H1 (cell line): ENCODE measurements around the gene CWF19L1. TPM values are rescaled to one million over a fixed set of nuclear protein-coding genes. Genes with fewer than 3 reads are reported as not detected.
A peak's percentile ranks its signal among the peaks of the same experiment; 100 is the strongest.

Source experiments
- CTCF ChIA-PET: fragments of 300-600 bp; sonication (Branson Sonifier 250); formaldehyde crosslinking; loops from one replicate; lab custom pipeline; 2021; ENCODE audit not compliant: partially characterized antibody; lab: Charles Lee
- POLR2A ChIA-PET: fragments of 300-600 bp; sonication (Branson Sonifier 250); formaldehyde crosslinking; loops from one replicate; lab custom pipeline; 2021; ENCODE audit warnings: inconsistent platforms; ENCODE audit not compliant: partially characterized antibody; lab: Charles Lee
- DNase-seq, 2 experiments: peaks; one replicate each; pipeline versions ENCODE4 v3.0.0 to v3.0.0-alpha.2; 2010 to 2022; ENCODE audit warnings: low spot score in 2 of 2, low read depth in 1 of 2, mixed read lengths in 1 of 2
- FAIRE-seq: peaks from 2 replicates; lab custom pipeline; 2011; peaks lifted over from hg19 to GRCh38; lab: Jason Lieb, UNC
- H2AFZ ChIP-seq: 2 replicates; pipeline ENCODE4 v1.8.1; 2012; ENCODE audit warnings: low read length, inconsistent platforms
- H2AK5ac ChIP-seq: 2 replicates; pipeline ENCODE4 v1.6.1; 2013; ENCODE audit warnings: low read depth, low read length
- H2BK120ac ChIP-seq: replicated peaks from 2 replicates; pipeline ENCODE3; 2013; ENCODE audit warnings: low read depth, low read length, inconsistent platforms
- H2BK12ac ChIP-seq: 2 replicates; pipeline ENCODE4 v1.6.1; 2013; ENCODE audit warnings: low read depth, low read length
- H2BK15ac ChIP-seq: 2 replicates; pipeline ENCODE4 v1.6.1; 2013; ENCODE audit warnings: low read length
- H2BK20ac ChIP-seq: 2 replicates; pipeline ENCODE4 v1.6.1; 2013; ENCODE audit warnings: low read length
- H2BK5ac ChIP-seq: 2 replicates; pipeline ENCODE4 v1.6.1; 2013; ENCODE audit warnings: low read depth, low read length
- H3K14ac ChIP-seq: 2 replicates; pipeline ENCODE4 v1.6.1; 2013; ENCODE audit warnings: inconsistent platforms; ENCODE audit not compliant: insufficient read length
- H3K18ac ChIP-seq: 2 replicates; pipeline ENCODE4 v1.6.1; 2013; ENCODE audit warnings: low read length; ENCODE audit errors: extremely low read depth
- H3K23ac ChIP-seq: 2 replicates; pipeline ENCODE4 v1.6.1; 2013; ENCODE audit warnings: inconsistent platforms; ENCODE audit not compliant: insufficient read length
- H3K23me2 ChIP-seq: 2 replicates; pipeline ENCODE4 v1.6.1; 2013; ENCODE audit warnings: low read depth, low read length
- H3K27ac ChIP-seq: 2 replicates; pipeline ENCODE4 v1.6.1; 2011; ENCODE audit warnings: low read depth, low read length, inconsistent platforms
- H3K27me3 ChIP-seq, 4 experiments: replicated peaks in 1 of 4; 1 replicate in 1 of 4; 2 replicates in 3 of 4; pipeline versions ENCODE4 v1.6.1 to v1.8.1; 2011 to 2013; ENCODE audit warnings: low read length in 3 of 4, mild to moderate bottlenecking in 3 of 4, inconsistent platforms in 2 of 4, mixed read lengths in 2 of 4, moderate library complexity in 1 of 4; ENCODE audit not compliant: control insufficient read depth in 3 of 4, insufficient read depth in 3 of 4; ENCODE audit errors: extremely low read depth in 1 of 4
- H3K36me3 ChIP-seq, 4 experiments: 2 replicates each; pipeline versions ENCODE4 v1.6.1 to v1.8.1; 2011 to 2013; ENCODE audit warnings: mild to moderate bottlenecking in 4 of 4, low read length in 3 of 4, moderate library complexity in 2 of 4, control low read depth in 1 of 4, inconsistent platforms in 1 of 4; ENCODE audit not compliant: insufficient read depth in 4 of 4, control insufficient read depth in 2 of 4
- H3K4ac ChIP-seq: replicated peaks from 2 replicates; pipeline ENCODE3; 2013; ENCODE audit warnings: low read length, low read depth, mixed read lengths, inconsistent platforms; ENCODE audit not compliant: insufficient read length
- H3K4me1 ChIP-seq, 4 experiments: replicated peaks in 1 of 4; 1 replicate in 1 of 4; 2 replicates in 3 of 4; pipeline versions ENCODE4 v1.6.1 to v1.8.1; 2011 to 2013; ENCODE audit warnings: low read length in 3 of 4, inconsistent platforms in 2 of 4, mixed read lengths in 1 of 4; ENCODE audit not compliant: insufficient read depth in 4 of 4, control insufficient read depth in 3 of 4
- H3K4me2 ChIP-seq, 2 experiments: 2 replicates each; pipeline versions ENCODE4 v1.6.1 to v1.8.1; 2011 to 2013; ENCODE audit warnings: low read depth in 2 of 2, low read length in 2 of 2, control low read depth in 1 of 2, inconsistent platforms in 1 of 2, mild to moderate bottlenecking in 1 of 2; ENCODE audit not compliant: insufficient read depth in 1 of 2
- H3K4me3 ChIP-seq, 4 experiments: fragments of 200-600, 300-600 bp in 1 of 4; sonication (generic), shearing (Covaris generic), sonication (Bioruptor Twin) in 1 of 4; 2 replicates each; pipeline versions ENCODE4 v1.5.1 to v1.8.1; 2011 to 2016; ENCODE audit warnings: low read length in 4 of 4, low read depth in 3 of 4, control low read depth in 2 of 4, inconsistent platforms in 2 of 4, mild to moderate bottlenecking in 2 of 4, mixed read lengths in 1 of 4, moderate library complexity in 1 of 4; ENCODE audit not compliant: insufficient read depth in 2 of 4; ENCODE audit errors: extremely low read depth in 1 of 4
- H3K56ac ChIP-seq: replicated peaks from 2 replicates; pipeline ENCODE3; 2013; ENCODE audit warnings: low read depth, mild to moderate bottlenecking, mixed read lengths, low read length, inconsistent platforms; ENCODE audit not compliant: insufficient read length
- H3K79me1 ChIP-seq: 2 replicates; pipeline ENCODE4 v1.6.1; 2013; ENCODE audit warnings: low read depth, low read length, control low read depth
- H3K79me2 ChIP-seq, 2 experiments: 2 replicates each; pipeline versions ENCODE4 v1.6.1 to v1.8.1; 2012 to 2013; ENCODE audit warnings: low read length in 2 of 2, mild to moderate bottlenecking in 2 of 2, inconsistent platforms in 1 of 2; ENCODE audit not compliant: insufficient read depth in 2 of 2, control insufficient read depth in 1 of 2
- H3K9ac ChIP-seq, 4 experiments: replicated peaks in 1 of 4; 1 replicate in 1 of 4; 2 replicates in 3 of 4; pipeline versions ENCODE4 v1.6.1 to v1.8.1; 2011 to 2013; ENCODE audit warnings: low read depth in 3 of 4, low read length in 3 of 4, control low read depth in 2 of 4, mild to moderate bottlenecking in 2 of 4, moderate library complexity in 2 of 4, inconsistent platforms in 1 of 4; ENCODE audit errors: extremely low read depth in 1 of 4
- H3K9me3 ChIP-seq, 2 experiments: 2 replicates each; pipeline versions ENCODE4 v1.6.1 to v1.8.1; 2012 to 2013; ENCODE audit warnings: mild to moderate bottlenecking in 2 of 2, moderate library complexity in 2 of 2, control low read depth in 1 of 2, inconsistent platforms in 1 of 2, low read depth in 1 of 2, low read length in 1 of 2, mixed read lengths in 1 of 2; ENCODE audit not compliant: insufficient read depth in 2 of 2
- H4K20me1 ChIP-seq, 2 experiments: replicated peaks in 1 of 2; 2 replicates each; pipeline versions ENCODE3 to v1.8.1; 2011 to 2013; ENCODE audit warnings: inconsistent platforms in 2 of 2, low read length in 2 of 2, mild to moderate bottlenecking in 1 of 2; ENCODE audit not compliant: insufficient read depth in 2 of 2, control insufficient read depth in 1 of 2
- H4K5ac ChIP-seq: 2 replicates; pipeline ENCODE4 v1.6.1; 2013; ENCODE audit warnings: low read length, low read depth, mixed read lengths, inconsistent platforms; ENCODE audit not compliant: insufficient read length
- H4K8ac ChIP-seq: 2 replicates; pipeline ENCODE4 v1.8.0; 2013; ENCODE audit warnings: mild to moderate bottlenecking, moderate library complexity, low read length, inconsistent platforms; ENCODE audit not compliant: insufficient read depth; ENCODE audit errors: extremely low read depth
- H4K91ac ChIP-seq: replicated peaks from 2 replicates; pipeline ENCODE3; 2013; ENCODE audit warnings: low read length, mixed read lengths, inconsistent platforms; ENCODE audit not compliant: insufficient read length
- CTCF ChIP-seq, 3 experiments: IDR thresholded peaks; 1 replicate in 2 of 3; 2 replicates in 1 of 3; pipeline versions ENCODE4 v1.5.1 to v1.6.1; 2011; ENCODE audit warnings: low read length in 3 of 3, mild to moderate bottlenecking in 3 of 3, inconsistent platforms in 2 of 3, low read depth in 1 of 3, moderate library complexity in 1 of 3; ENCODE audit not compliant: insufficient read depth in 1 of 3; ENCODE audit errors: control extremely low read depth in 1 of 3
- E2F6 ChIP-seq: IDR thresholded peaks from 2 replicates; pipeline ENCODE4 v1.6.1; 2012; ENCODE audit warnings: inconsistent platforms
- RAD21 ChIP-seq, 2 experiments: IDR thresholded peaks in 1 of 2; conservative IDR thresholded peaks in 1 of 2; 2 replicates each; pipeline ENCODE4 v1.6.1; 2011; ENCODE audit warnings: low read depth in 2 of 2, low read length in 2 of 2, improper control_type of control experiment in 1 of 2, inconsistent platforms in 1 of 2, mild to moderate bottlenecking in 1 of 2, moderate library complexity in 1 of 2
- WGBS, 2 experiments: shearing (Covaris generic) in 1 of 2; methylation state at CpG; one replicate each; pipeline versions ENCODE4 v1.1.6 to v1.1.7; 2013 to 2015; ENCODE audit warnings: low lambda C conversion rate in 2 of 2, mixed read lengths in 2 of 2, inconsistent platforms in 1 of 2, low coverage in 1 of 2, missing lambda C conversion rate in 1 of 2; ENCODE audit not compliant: insufficient replicate concordance in 2 of 2, insufficient coverage in 1 of 2, insufficient read length in 1 of 2; ENCODE audit errors: extremely low coverage in 1 of 2, missing lambda C conversion rate in 1 of 2; 5-methylcytosine and 5-hydroxymethylcytosine counted together
- polyA plus RNA-seq, 7 experiments: library from polyadenylated mRNA; depleted of rRNA in 3 of 7; stranded (reverse) in 5 of 7; unstranded in 2 of 7; fragments of >200 nt in 5 of 7; fragments of 200-250 nt in 2 of 7; gene quantifications; 1 replicate in 5 of 7; 2 replicates in 1 of 7; 4 replicates in 1 of 7; pipeline versions ENCODE4 v1.2.1 to v1.2.3, GENCODE V29; 2011 to 2013; ENCODE audit warnings: missing spikeins in 2 of 7, mixed read lengths in 2 of 7
- total RNA-seq: library from RNA; stranded (reverse); fragmentation: NEBNext Ultra II Directional; extraction: Animal tissue kit (Norgen Biotek cat#: 25700); gene quantifications from 2 replicates; pipeline ENCODE4 v1.2.1, GENCODE V29; 2021

Gene CWF19L1
- total and polyA plus RNA-seq, 2 of the 8 experiments (the other 6 are each of a cell fraction or from before 2014, with no cell fraction given), result 11.1 to 29.9 TPM

DNA sequence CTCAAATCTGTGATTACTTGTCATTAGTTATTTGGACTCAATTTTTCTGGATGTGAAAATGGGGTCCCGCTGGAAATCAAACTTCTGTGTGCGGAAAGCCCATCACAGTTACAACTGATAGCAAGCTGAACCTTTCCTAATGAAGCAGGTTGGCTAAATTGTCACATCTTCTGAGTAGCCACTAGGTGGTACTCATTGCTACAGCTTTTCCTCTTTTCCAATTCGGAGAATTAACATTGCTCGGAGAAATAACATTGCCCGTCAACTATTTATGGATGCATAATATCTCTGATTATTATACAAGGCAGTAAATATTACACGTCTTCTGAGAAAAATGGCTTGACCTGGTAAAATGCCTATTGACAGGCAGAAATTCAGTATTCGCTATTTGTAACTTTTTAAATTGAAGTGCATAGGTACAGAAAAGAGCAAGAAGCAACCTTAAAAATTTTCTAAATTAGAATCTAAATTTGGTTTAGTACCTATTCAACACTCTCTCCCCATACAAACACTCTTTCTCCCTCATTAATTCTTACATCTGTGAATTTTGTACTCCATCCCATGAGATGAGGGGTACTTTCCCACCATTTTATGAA is 36.4 kb upstream of the CWF19L1 start:
- no peaks in the 10 kb centered on the region for H3K27me3 ChIP-seq
- H3K9ac ChIP-seq, result no peak overlapping the region
- no peak overlapping the region for H3K18ac ChIP-seq
- ChIA-PET POLR2A (interaction anchor here (0.9 kb wide), 2 partner anchors 17 to 43 kb away, joined by 3 to 5 read pairs; partner anchors contain the start of gene SCD), CTCF (interaction anchor here (0.6 to 2.3 kb wide), 17 partner anchors 9 to 205 kb away, joined by 3 to 12 read pairs (median 3); partner anchors contain the start of genes PKD2L1 and WNT8B)
- H3K36me3 ChIP-seq, result no peaks in the 10 kb centered on the region
- no peak overlapping the region for H3K27ac ChIP-seq
- H4K20me1 ChIP-seq, result no peaks in the 10 kb centered on the region
- no peak overlapping the region for H4K91ac ChIP-seq
- WGBS, 2 experiments, result 60% methylated on average over 7 of the region's 7 CpGs; no CpG with 5 or more reads in 1 of the 2 experiments
- FAIRE-seq (peak; percentile 99), DNase-seq (no peak)
- H4K8ac ChIP-seq, result no peak overlapping the region
- H3K4me1 ChIP-seq, result peaks cover 0 to 11% (median 2%) of the 10 kb centered on the region in 4 experiments; a peak in 4 of 7 replicates
- no peak overlapping the region for H3K4me2 ChIP-seq
- no peak overlapping the region for H2BK15ac ChIP-seq
- no peak overlapping the region for H3K4ac ChIP-seq
- H2AK5ac ChIP-seq, result no peak overlapping the region
- H3K79me2 ChIP-seq, result no peaks in the 10 kb centered on the region
- H3K4me3 ChIP-seq, result no peak overlapping the region
- no peak overlapping the region for H2AFZ ChIP-seq
- no peak overlapping the region for H2BK120ac ChIP-seq
- H3K56ac ChIP-seq, result no peak overlapping the region
- no peak overlapping the region for H4K5ac ChIP-seq
- no peak overlapping the region for H3K23ac ChIP-seq
- H3K9me3 ChIP-seq, result peaks cover 0 to 4% of the 10 kb centered on the region in 2 experiments; a peak in 2 of 4 replicates
- no peaks in the 10 kb centered on the region; the same call in 1 of the 2 replicates for H3K23me2 ChIP-seq
- TF ChIP-seq CTCF (IDR thresholded peaks at IDR 0.05; ENCODE audit: control extremely low read depth in 1 of 3, insufficient read depth in 1 of 3, low read depth in 1 of 3, low read length in 3 of 3) (peak in 2 of 3 experiments; percentile 58 to 81; a peak in 3 of 4 replicates), RAD21 (IDR thresholded peaks at IDR 0.05 in 1 of 2, conservative IDR thresholded peaks at IDR 0.05 in 1 of 2; ENCODE audit: low read depth in 2 of 2, low read length in 2 of 2) (peak; percentile 73 to 77), E2F6 (no peak)
- H2BK20ac ChIP-seq, result no peak overlapping the region
- no peak overlapping the region for H2BK12ac ChIP-seq
- H3K79me1 ChIP-seq, result no peaks in the 10 kb centered on the region
- no peak overlapping the region for H3K14ac ChIP-seq
- no peak overlapping the region for H2BK5ac ChIP-seq
